GM21381 (cell line): ENCODE measurements around the gene IRF2.

Source experiments
- ATAC-seq: cut with Tn5 transposase; IDR thresholded peaks from one replicate; pipeline ENCODE4 v1.9.1; 2021; ENCODE audit warnings: mild to moderate bottlenecking, moderate library complexity; ENCODE audit not compliant: unreplicated experiment

IRF2 gene

GRCh38 chr4:184451726-184452125 lies 22.6 kb downstream of the IRF2 start:
- ATAC-seq: no peak

GRCh38 chr4:184450743-184451535 lies 23.4 kb downstream of the IRF2 start:
- no peak for ATAC-seq

- no peak for ATAC-seq
Measured at GRCh38 chr4:184450045-184450444, 24.3 kb downstream of the IRF2 start.

GRCh38 chr4:184448821-184449220 lies 25.5 kb downstream of the IRF2 start:
- peak; percentile 43 for ATAC-seq

GRCh38 chr4:184448141-184448540 lies 26.2 kb downstream of the IRF2 start:
- no peak for ATAC-seq

- ATAC-seq: no peak
Measured at GRCh38 chr4:184447664-184448063, 26.7 kb downstream of the IRF2 start.

GRCh38 chr4:184446132-184446658 lies 28.2 kb downstream of the IRF2 start:
- ATAC-seq: no peak

GRCh38 chr4:184444953-184445309 lies 29.4 kb downstream of the IRF2 start:
- no peak for ATAC-seq

GRCh38 chr4:184444215-184444952 lies 30.0 kb downstream of the IRF2 start:
- ATAC-seq: no peak

- ATAC-seq: no peak
Measured at GRCh38 chr4:184443318-184443717, 31.0 kb downstream of the IRF2 start.

GRCh38 chr4:184442314-184442635 lies 32.1 kb downstream of the IRF2 start:
- no peak for ATAC-seq

GRCh38 chr4:184441461-184442313 lies 32.7 kb downstream of the IRF2 start:
- no peak for ATAC-seq

- no peak for ATAC-seq
Measured at GRCh38 chr4:184440595-184441358, 33.6 kb downstream of the IRF2 start.

GRCh38 chr4:184439856-184440594 lies 34.3 kb downstream of the IRF2 start:
- no peak for ATAC-seq

GRCh38 chr4:184439386-184439785 lies 35.0 kb downstream of the IRF2 start:
- no peak for ATAC-seq

GRCh38 chr4:184438375-184438774 lies 36.0 kb downstream of the IRF2 start:
- ATAC-seq: no peak

- no peak for ATAC-seq
Measured at GRCh38 chr4:184437565-184438265, 36.6 kb downstream of the IRF2 start.

GRCh38 chr4:184434501-184435066 lies 39.8 kb downstream of the IRF2 start:
- ATAC-seq: no peak

GRCh38 chr4:184434021-184434420 lies 40.3 kb downstream of the IRF2 start:
- no peak for ATAC-seq
